GM18508 (cell line): Measurements from ENCODE around the gene PZP.

Experiments
- ATAC-seq: cut with Tn5 transposase; IDR thresholded peaks from one replicate; pipeline ENCODE4 v1.9.1; 2021; ENCODE audit warnings: moderate number of reproducible peaks; ENCODE audit not compliant: insufficient read depth, unreplicated experiment

PZP gene

DNA sequence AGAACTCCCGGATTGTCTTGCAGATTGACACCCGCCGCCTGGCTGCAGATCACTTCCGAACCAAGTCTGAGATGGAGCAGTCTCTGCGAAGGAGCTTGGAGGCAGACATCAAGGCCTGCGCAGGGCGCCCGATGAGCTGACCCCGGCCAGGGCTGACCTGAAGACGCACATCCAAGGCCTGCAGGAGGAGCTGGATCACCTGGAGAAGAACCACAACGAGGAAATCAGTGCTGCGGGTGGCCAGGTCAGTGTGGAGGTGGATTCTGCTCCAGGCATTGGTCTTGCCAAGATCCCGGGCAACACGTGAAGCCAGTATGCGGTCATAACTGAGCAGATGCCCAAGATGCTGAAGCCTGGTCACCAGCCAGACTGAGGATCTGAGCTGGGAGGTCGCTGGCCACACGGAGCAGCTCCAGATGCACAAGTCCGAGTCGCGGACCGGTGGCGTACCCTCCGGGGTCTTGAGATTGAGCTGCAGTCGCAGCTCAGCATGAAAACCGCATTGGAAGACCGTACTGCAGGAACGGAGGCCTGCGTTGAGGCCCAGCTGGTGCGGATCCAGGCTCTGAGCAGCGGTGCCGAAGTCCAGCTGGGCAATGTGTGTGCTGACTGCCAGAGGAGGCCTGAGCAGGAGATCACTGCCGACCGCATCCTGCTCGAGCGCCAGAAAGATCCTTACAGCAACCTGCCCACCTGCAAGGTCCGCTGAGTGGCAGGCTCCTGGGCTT lies 80.1 kb downstream of the PZP start:
- no peak for ATAC-seq

DNA sequence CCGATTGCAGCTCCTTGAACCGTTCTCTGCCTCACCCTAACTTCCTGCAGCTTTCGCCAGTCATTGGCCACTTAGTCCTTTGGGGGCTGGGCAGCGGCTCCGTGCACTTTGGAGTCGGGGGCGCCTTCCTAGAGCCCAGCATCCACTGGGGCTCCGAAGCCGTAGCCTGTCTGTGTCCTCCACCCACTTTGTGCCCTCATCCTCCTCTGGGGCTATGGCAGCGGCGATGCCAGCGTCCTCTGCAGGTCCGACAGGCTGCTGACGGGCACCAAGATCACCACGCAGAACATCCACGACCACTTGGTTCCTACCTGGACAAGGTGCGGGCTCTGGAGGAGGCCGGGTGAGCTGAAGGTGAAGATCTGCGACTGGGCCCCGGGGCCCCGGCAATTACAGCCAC lies 80.7 kb downstream of the PZP start:
- ATAC-seq: no peak

DNA sequence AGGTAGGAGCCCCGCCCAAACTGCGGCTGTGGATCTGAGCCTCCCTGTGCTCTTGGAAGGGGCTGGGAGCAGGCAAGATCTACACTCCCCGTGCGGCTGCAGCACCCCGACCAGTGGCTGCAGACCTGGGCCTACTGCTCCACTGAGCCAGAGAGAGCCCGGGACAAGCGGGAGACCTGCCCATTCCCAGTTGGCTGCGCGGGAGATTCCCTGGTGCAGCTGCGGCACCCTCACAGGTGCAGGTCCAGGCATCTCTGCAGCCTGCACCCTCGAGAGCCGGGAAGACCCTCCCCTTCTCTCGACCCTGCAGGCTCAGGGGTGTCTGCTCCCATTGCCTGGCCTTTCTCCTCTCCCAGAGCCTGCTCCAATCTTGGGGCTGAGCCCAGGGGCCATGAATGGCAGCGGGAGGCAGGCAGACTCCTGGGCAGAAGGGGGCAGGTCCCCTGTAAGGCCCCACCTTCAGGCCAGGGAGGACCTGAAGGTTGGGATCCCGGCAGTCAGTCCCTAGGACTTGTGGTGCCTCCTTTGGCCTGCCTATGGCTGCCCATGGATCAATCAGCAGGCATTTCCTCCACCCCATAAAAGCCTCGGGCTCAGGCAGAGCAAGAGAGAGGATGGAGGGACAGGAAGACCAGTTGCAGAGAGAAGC lies 83.7 kb downstream of the PZP start:
- ATAC-seq: no peak

DNA sequence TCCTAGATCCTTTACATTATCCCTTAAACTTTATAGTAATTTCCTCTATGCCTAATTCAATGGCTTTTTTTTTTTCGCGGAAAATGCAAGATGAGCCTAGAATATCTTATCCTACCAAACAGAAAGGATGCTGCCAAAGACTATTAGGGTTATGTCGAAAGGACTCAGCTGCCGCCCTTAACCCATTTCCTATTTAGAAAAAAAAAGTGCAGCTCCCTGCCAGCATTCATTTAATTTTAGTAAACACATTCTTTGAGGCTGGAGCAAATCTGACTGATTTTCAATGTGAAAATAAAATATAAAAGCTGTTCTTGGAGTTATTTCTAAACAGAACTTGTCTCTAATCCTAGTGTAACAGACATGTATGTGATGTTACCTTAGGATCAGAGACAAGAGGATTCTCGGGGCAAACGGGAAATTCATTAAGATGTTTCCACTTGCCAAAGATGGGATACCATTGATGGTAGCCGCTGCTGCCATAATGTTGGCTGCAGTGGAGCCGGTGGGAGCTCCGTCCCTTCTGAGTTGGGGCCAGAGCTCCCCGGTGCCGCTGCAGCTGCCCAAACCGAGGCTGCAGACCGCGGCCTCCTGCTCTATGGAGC lies 84.3 kb downstream of the PZP start:
- no peak for ATAC-seq

DNA sequence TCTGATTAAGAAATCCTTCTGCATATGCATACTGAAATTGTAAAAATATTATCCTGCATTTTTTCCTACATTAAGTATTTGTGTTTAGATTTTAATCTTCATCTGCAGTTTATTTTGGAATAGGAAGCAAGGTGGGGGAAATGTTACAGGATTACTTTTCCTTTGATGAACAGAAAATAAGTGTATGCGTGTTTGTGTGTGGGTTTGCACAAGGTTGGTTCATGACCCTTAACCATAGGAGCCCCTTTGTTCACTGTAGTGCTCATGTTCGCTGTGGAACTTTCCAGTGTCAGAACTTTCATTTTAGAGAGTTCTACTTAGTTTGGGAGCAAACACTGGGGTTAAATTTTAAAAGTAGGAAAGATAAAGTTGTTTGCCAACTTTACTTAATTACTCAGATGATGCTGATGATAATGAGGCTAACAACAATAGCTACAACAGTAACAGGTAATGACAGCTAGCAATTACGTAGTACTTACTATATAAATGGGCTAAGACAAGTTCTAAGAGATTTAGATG lies 86.0 kb downstream of the PZP start:
- no peak for ATAC-seq

- ATAC-seq: no peak
These were observed 87.6 kb downstream of the PZP start for GRCh38 chr12:9120487-9121184.

GRCh38 chr12:9118158-9118557 lies 90.0 kb downstream of the PZP start:
- no peak for ATAC-seq

DNA sequence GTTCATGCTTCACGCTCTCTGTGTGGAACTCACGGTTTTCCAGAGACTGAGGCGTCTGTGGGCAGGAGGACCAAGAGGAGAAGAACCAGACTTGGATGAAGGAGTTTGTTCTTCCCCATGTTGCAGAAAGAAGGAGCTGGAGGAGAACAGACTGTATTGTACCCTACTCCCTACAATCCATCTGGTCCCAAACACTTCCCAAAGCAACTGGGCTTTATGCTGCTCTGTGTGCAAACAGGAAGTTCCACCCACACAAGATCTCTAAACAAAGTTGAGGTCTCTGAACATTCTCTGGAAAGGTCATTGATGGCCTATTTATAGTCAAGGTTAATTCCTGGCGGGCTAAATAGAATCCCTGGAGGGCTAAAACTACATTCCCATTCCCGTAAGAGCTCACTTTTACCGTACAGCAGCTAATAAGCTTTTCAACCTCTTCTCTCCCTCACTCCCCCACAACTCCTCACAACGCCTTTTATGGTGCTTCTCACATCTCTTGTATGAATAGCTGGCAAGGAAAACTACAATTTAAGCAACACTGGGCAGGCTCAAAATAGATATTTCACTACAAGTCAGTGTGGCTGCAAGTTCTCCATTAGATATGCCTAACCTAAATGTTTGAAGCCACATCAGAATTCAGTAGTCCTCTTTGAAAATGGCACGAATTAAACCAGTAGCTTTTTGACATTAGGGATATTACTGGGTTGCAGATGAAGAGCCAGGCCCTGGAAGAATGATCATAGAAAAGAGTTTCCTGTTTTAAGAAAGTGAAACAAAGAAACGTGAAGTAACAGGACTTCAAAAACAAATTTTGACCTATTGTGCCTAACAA lies 92.2 kb downstream of the PZP start, which contains the start of gene A2M:
A2M (minus strand) TSS at position 189 of the 829 bp plus-strand sequence; CDS start at position 119, 70 bp downstream.
- ATAC-seq: no peak

DNA sequence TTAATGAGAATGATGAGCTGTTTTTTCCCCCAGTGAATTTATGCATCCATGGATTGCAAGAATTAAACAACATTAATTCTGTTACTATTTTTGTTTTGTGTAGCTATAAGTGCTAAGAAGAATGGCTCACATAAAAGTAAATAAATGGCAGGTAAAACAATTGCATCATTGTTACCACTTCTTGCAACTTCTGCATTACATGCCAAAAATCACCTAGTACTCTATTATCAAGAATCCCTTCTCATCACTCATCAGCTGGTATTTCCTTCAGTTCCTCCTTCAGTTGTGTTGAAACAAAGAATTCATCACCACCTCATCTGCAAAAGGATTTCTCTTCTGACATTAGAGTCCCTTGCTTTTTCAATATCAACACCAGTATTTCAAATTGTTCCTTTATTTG lies 93.2 kb downstream of the PZP start:
- no peak for ATAC-seq

- no peak for ATAC-seq
These were observed 94.2 kb downstream of the PZP start for GRCh38 chr12:9113987-9114309.

DNA sequence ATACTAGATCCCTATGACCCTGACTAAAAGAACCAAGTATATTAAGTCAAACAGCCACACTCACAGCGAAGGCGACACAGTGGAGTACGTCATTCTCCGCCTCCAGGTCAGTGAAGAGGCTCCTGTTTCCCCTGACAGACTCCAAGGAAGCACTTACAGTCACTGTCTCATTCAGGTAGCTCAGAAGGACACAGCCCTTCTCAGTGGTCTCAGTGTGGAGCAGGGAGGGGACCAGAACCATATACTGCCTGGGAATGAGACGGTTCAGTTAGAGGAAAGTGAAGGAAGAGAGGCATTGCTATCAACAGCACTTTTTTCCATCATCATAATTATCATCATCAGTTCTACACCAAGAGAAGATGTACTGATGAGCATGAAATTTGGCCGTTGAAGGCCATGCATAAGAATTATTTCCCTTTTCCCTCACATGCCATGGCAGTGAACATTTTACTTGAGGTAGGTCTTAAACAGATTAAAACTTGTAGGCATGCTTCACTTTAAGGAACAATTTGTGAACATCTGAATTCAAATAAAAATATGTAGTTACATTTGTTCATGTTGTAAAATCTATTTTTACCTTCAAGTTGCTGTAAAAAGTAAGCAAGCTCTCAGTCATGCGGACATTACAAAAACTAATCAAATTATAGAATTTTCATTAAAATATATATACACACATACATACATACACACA lies 94.8 kb downstream of the PZP start:
- ATAC-seq: no peak

DNA sequence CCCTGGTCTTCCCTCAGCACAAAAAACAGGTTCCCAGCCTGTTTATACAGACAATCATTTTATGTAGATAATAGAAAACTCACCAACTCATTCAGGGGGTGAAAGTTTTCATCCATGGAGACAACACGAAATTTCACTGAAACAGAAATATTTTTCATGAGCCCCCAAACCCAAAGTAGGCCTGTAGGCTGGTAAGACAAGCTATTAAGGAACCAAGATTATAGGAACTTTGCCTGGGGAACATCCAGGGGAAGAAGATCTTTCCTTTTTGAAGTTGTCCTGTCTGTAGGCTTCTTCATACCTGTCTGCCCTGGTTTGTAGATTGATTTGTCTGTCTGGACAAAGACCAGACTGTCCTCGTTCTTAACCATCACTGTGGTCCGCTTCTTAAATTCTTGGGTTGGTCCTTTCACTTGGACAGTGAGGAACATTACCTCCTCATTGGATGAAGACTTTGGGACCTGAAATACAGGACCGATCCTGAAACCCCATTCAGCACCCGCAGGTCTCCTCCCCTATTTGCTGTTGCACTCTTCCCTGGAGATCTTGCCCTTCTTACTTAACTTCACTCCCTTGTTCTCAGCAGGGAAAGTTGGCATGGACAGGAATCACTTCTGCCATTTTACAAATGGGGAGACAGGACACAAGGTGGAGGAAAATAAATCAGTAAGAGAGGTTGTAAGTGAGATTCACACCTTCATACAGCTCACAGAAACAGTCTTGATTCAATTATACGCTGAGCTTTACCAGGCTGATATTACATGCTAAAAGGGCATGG lies 95.9 kb downstream of the PZP start:
- no peak for ATAC-seq

DNA sequence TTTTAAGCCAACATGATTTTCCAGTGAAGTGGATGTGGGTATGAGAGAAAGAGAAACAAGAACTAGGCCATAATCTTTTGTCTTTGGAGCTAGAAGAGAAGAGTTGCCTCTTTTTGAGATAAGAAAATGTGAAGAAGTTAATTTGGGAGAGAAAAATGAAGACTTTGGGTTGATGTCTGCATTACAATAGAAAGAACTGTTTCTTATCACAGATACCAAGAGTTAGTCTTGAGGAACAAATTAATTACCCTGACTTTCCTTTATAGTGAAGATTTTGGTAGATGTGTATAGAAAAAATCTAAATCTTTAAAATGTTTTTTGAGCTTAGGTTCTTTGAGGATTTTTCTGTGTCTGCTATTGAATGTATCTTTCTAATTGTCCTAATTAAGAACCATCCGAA lies 96.7 kb downstream of the PZP start:
- no peak for ATAC-seq

- no peak for ATAC-seq
These were observed 98.3 kb downstream of the PZP start for GRCh38 chr12:9109737-9110491.

DNA sequence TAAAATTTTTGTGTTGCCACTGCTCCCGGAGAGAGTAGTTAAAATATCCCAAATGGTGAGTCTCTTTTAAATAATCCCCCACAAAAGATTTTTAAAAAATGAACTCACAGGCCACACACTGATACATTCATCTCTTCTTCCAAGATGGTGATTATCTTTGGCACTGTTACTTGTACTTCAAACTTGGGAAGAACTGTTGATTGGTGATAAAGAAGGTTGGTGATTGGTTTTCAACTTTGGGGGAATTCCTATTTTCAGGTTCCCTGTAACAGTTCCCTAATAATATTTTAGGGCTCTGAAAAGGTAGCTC lies 99.0 kb downstream of the PZP start:
- no peak for ATAC-seq

- ATAC-seq: no peak
These were observed 99.5 kb downstream of the PZP start for GRCh38 chr12:9108504-9109212.

GRCh38 chr12:9107542-9107873 lies 100.7 kb downstream of the PZP start:
- no peak for ATAC-seq
